ENCODE results near the gene FBXW9.
"Not testable (repeated sequence)": the region's sequence is repeated elsewhere in the genome, so short reads cannot be mapped to it uniquely, and the experiment has no call there.

Gene FBXW9

DNA sequence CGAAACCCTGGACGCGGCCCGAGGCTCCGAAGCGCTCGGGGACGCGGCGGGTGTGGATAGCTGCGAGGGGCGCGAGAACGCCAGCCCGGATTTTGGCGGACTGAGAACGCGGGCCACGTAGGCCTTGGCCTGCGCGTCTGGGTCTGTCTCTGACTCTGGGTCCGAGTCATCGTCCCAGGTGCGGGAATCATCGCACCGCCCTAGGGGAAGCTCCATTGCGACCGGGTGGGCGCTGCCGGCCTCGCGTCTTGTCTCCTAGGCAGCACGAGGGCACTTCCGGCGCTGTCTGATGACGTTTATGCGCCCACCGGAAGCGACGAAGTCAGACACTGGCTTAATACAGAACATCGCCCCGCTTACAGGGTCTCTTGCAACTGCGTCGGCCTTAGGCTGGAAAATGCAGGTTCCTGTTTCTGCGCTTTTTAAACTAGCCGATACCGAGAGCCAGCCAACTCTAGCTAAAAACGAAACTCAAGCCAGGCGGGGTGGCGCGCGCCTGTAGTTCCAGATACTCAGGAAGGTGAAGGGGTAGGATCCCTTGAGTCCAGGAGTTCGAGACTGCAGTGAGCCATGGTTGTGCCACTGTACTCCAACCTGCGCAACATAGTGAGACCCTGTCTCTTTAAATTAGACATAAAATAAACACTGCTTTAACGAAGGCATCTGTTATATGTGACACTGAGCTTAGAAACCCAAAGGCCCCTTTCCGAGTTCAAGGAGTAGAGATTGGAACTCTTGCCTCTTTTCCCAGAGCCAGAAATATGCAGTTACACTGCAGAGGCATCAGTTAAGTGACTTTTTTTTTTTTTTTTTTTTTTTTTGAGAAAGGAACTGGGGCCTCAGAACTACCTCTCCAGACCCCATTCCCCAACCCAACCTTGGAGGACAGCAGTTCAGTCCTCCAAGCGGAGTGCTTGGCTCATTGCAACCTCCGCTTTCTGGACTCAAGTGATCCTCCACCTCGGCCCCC is at the start of gene FBXW9:
Gene FBXW9 (minus strand): TSS at position 266 of the 970 bp plus-strand sequence. CDS start 50 bp downstream, at position 216.
- peak; percentile 75 to 88 for DNase-seq

- no peak for DNase-seq
These were observed 48.9 kb upstream of the FBXW9 start for GRCh38 chr19:12745166-12745897.

DNA sequence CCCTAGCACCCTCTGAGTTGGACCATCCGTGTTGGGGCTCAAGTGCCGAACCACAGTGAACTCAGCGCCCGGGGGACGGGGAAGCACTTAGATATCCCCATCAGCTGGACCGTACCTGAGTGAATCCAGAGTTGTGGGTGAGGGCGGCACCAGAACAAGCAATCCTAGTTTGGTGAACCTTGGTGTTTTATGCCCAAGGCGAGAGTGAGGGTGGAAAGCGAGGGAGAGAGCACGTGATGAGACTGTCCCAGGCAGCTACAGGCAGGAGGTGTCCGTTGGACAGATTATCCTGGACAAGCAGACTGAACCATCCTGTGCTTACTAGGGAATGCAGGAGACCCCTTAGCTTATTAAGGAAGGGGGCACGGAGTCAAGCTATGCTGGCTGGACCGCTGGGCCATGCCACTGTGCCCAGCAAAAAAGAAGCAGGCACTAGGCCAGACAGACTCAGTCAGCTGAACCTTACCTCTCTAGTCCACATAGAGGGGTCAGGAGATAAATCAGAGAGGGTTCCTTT is 41.5 kb upstream of the FBXW9 start:
- DNase-seq = no peak

DNA sequence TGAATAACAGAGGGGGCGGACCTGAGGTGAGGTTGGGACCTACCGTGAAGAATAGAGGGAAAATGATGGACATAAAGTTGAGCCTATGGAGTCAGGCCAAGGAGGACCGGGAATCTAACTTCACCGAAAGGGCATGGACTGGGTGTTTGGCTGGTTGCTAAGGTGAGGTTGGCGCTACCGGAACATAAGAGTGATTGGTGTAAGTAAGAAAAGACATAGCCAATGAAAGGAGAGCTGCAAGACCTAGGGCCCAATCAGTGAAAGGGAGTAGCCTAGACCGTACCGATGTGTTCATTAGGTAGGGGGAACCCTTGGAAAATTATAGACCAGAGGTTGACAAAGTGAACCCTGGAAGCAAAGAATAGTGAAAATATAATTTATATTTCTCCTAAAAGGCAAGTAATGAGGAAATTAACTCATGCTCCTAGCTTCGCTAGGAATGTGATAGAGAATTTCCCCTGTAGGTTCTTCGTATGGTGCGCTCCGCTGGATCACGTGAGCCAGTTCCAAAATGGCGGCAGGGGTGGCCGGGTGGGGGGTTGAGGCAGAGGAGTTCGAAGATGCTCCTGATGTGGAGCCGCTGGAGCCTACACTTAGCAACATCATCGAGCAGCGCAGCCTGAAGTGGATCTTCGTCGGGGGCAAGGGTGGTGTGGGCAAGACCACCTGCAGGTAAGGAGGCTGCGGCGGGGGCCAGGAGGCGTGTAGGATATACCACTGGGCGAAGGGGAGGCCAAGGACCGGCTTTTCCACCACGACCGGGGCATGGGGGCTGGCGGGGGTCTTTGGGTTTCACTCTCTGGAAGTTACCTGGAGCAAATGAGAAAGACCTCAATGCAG is 40.8 kb upstream of the FBXW9 start, which contains the start of gene GET3:
Gene GET3 (plus strand): TSS at position 503 of the 840 bp plus-strand sequence. CDS start 9 bp downstream, at position 512.
- peak; percentile 89 to 90 for DNase-seq

DNA sequence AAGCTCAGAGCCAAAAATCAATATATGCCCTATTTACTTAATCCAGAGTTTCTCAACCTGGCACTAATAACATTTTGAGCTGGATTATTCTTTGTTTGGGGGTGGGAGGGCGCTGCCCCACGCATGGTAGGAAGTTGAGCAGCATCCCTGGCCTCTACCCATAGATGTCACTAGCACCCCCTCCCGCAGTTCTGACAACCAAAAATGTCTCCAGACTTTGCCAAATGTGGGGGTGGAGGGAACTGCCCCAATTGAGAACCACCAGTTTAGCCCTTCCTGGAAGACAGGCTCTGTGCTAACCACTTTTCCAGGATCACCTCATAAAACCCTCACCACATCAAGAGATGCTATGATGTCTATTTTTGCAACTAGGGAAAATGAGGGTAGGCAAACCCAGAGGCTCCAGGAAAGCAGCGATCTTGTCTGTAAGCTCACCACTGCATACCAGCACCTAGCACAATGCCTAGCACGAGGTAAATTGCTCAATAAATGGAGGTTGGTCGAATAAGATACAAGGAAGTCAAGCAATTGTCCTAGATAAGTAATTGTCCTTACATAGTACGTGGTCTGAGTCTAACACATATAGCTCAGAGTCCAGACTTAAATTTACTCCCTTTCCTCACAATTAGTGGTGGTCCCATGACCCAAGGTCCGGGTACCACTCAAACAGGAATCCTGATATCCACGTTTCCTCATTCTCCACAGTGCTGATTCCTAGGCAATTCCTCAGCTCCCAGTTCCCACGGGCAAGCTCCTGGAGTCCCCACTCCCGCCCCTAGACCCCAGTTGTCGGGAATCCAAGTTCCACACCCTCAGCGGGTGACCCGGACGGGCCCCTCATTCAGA is 37.2 kb upstream of the FBXW9 start:
- no peak for DNase-seq

- DNase-seq = no peak
These were observed 34.9 kb upstream of the FBXW9 start for GRCh38 chr19:12731337-12731736.

GRCh38 chr19:12730064-12730463 is 33.6 kb upstream of the FBXW9 start:
- no peak for DNase-seq

- no peak for DNase-seq
These were observed 31.5 kb upstream of the FBXW9 start for GRCh38 chr19:12727745-12728433.

- no peak for DNase-seq
These were observed 30.5 kb upstream of the FBXW9 start for GRCh38 chr19:12726988-12727316.

- not testable (repeated sequence) for DNase-seq
These were observed 29.2 kb upstream of the FBXW9 start for GRCh38 chr19:12725612-12726011.

DNA sequence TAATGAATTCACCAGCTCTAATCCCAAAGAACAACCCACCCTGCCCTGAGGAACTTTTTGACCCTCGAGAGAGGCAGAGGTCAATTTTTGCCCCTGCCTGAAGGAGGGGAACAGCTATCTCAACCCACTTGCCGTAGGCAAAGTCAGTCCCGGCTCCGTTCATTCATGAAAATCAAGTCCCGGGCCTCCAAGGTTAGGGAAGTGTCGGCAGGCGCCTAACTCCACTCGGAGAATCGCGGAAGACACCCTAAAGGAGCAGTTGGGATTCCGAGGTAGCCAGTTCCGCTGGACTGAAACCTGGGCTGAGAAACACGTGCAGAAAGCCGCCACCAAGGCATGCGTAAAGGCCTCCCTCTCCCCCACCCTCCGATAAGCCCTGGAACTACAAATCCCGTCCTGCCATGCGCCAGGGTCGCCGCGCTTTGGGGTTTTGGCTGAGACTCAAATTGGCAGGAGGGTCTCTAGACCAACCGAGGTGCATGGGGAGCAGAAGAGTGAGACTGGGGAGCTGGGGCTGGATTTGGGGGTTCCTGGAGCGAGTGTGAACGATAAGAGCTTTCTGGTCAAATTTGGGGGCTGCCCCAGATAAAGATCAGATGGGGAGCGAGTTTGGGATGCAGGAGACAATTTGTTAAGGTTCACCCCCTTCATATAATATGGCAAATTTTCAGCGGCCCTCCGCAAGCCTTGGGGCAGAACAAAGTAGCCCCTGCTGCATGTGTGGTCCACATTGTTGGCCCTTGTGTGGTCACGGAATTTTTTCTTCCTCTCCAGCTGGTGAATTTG is 27.4 kb upstream of the FBXW9 start, which contains the start of gene TNPO2:
Gene TNPO2 (minus strand): TSS at position 292 of the 786 bp plus-strand sequence. CDS start 2,955 bp downstream, outside the sequence.
- peak; percentile 3 to 15 for DNase-seq

DNA sequence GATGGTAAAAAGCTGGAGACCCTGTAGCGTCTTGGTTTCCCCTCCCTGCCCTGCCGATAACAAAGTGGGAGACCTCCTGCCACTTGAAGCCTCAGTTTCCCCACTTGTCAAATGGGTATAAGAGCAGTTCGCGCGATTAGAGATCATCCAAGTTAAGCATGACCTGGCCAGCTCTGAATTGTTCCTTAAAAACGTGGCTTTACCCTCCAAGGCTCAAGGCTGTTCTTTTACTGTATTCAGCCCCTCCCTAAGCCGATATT is 26.9 kb upstream of the FBXW9 start:
- DNase-seq = no peak

DNA sequence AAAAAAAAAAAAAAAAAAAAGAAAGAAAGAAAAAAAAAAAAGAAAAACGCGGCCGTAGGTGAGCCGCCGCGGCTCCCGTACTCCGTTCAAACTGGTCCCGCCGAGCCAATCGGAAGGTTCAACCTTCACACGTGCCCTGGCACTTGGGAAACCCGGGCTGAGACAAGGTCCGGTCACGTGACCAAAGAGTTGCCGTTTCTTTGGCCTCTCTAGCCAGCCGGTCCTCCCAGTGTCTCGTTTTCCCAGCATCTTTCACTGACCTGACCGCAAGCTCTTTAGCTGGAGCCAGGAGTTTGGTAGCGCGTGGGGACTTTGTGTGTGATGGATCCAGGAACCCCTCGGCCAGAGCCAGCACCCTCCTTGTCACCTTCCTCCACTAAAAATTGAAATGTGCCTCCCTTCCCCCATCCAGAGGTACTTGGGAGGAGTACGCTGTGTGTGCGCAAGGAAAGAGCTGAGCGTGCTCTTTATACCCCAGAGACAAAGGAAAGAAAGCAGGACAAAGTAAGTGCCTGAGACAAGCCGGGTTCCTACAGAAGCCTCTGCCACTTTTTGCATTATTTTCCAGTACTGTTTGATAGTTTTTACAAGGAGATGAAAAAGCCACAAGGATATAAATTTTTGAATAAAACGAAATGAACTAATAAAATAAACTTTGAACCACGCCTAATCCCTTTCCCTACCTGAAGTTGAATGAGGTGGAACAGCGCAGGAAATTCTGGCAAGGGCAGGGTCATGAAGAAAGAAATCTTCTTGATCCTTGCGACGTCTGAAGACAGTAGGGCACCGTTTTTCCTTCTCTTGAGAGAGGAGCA is 26.3 kb upstream of the FBXW9 start:
- DNase-seq = peak; percentile 74 to 95

GRCh38 chr19:12721656-12722565 is 25.5 kb upstream of the FBXW9 start:
- no peak for DNase-seq

GRCh38 chr19:12720851-12721655 is 24.6 kb upstream of the FBXW9 start:
- no peak for DNase-seq

DNA sequence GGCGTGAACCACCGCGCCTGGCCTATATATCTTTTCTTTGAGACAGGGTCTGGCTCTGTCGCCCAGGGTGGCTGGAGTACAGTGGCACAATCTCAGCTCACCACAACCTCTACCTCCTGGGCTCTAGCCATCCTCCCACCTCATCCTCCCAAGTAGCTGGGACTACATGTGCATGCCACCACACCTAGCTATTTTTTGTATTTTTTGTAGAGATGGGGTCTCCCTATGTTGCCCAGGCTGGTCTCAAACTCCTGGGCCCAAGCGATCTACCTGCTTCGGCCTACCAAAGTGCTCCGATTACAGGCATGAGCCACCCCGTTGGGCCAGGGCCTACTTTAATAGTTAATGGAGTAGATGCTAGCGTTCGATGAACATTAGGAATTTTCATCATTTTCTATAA is 23.9 kb upstream of the FBXW9 start:
- no peak for DNase-seq

DNA sequence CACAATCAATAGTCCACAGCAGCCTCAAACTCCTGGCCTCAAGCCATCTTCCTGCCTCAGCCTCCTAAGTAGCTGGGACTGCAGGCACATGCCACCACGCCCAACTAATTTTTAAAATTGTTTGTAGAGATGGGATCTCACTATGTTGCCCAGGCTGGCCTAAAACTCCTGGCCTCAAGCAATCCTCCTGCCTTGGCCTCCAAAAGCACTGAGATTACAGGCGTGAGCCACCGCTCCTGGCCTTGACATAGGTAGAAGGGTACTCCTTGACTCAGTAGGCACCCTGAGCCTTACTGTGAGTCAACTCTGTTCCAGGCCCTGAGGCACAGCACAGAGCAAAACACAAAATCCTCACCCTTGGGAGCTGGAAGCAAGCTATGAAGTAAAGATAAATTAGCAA is 19.5 kb upstream of the FBXW9 start:
- DNase-seq = no peak

All from NCI-H187 (cell line).